ENCODE measurements around the gene RBP2. TPM values are rescaled to one million over a fixed set of nuclear protein-coding genes. Genes with fewer than 3 reads are reported as not detected.

The RBP2 gene
- total and polyA plus RNA-seq, 4 donors: 0.79 TPM; not detected in 3

DNA sequence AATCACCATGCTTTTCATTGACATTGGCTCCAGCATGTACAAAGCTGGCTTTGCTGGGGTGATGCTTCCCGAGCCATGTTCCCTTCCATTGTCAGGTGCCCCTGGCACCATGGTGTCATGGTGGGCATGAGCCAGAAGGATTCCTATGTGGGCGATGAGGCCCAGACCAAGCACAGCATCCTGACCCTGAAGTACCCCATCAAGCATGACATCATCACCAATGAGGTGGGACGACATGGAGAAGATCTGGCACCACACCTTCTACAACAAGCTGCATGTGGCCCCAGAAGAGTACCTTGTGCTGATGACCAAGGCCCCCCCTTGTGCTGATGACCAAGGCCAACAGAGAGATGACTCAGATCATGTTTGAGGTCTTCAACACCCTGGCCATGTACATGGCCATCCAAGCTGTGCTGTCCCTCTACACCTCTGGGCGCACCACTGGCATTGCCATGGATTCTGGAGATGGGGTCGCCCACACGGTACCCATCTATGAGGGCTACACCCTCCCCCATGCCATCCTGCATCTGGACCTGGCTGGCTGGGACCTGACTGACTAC lies 17.6 kb upstream of the RBP2 start:
- DNase-seq (ENCODE audit: low spot score): no peak
- 95% methylated on average over 6 of the region's 6 CpGs for WGBS
- no peak overlapping the region for H3K9ac ChIP-seq (ENCODE audit: low read depth in 1 of 2, low read length in 2 of 2)
- TF ChIP-seq FOXA1 (IDR thresholded peaks at IDR 0.05): no peak
- TF ChIP-seq, protein P1, sequence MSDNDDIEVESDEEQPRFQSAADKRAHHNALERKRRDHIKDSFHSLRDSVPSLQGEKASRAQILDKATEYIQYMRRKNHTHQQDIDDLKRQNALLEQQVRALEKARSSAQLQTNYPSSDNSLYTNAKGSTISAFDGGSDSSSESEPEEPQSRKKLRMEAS (IDR thresholded peaks at IDR 0.05): no peak
- TF ChIP-seq, protein P2, sequence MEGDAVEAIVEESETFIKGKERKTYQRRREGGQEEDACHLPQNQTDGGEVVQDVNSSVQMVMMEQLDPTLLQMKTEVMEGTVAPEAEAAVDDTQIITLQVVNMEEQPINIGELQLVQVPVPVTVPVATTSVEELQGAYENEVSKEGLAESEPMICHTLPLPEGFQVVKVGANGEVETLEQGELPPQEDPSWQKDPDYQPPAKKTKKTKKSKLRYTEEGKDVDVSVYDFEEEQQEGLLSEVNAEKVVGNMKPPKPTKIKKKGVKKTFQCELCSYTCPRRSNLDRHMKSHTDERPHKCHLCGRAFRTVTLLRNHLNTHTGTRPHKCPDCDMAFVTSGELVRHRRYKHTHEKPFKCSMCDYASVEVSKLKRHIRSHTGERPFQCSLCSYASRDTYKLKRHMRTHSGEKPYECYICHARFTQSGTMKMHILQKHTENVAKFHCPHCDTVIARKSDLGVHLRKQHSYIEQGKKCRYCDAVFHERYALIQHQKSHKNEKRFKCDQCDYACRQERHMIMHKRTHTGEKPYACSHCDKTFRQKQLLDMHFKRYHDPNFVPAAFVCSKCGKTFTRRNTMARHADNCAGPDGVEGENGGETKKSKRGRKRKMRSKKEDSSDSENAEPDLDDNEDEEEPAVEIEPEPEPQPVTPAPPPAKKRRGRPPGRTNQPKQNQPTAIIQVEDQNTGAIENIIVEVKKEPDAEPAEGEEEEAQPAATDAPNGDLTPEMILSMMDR (IDR thresholded peaks at IDR 0.05; ENCODE audit: low read depth, low read length, missing input control): no peak
- TF ChIP-seq FOXA2 (IDR thresholded peaks at IDR 0.05): no peak
- no peak for TF ChIP-seq EGR1 (IDR thresholded peaks at IDR 0.05; ENCODE audit: low read depth in 2 of 2)
- TF ChIP-seq RXRA (IDR thresholded peaks at IDR 0.05): no peak
- TF ChIP-seq, protein P3, sequence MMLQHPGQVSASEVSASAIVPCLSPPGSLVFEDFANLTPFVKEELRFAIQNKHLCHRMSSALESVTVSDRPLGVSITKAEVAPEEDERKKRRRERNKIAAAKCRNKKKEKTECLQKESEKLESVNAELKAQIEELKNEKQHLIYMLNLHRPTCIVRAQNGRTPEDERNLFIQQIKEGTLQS (IDR thresholded peaks at IDR 0.05): no peak
- no peak for TF ChIP-seq YY1 (IDR thresholded peaks at IDR 0.05)
- TF ChIP-seq, protein P4, sequence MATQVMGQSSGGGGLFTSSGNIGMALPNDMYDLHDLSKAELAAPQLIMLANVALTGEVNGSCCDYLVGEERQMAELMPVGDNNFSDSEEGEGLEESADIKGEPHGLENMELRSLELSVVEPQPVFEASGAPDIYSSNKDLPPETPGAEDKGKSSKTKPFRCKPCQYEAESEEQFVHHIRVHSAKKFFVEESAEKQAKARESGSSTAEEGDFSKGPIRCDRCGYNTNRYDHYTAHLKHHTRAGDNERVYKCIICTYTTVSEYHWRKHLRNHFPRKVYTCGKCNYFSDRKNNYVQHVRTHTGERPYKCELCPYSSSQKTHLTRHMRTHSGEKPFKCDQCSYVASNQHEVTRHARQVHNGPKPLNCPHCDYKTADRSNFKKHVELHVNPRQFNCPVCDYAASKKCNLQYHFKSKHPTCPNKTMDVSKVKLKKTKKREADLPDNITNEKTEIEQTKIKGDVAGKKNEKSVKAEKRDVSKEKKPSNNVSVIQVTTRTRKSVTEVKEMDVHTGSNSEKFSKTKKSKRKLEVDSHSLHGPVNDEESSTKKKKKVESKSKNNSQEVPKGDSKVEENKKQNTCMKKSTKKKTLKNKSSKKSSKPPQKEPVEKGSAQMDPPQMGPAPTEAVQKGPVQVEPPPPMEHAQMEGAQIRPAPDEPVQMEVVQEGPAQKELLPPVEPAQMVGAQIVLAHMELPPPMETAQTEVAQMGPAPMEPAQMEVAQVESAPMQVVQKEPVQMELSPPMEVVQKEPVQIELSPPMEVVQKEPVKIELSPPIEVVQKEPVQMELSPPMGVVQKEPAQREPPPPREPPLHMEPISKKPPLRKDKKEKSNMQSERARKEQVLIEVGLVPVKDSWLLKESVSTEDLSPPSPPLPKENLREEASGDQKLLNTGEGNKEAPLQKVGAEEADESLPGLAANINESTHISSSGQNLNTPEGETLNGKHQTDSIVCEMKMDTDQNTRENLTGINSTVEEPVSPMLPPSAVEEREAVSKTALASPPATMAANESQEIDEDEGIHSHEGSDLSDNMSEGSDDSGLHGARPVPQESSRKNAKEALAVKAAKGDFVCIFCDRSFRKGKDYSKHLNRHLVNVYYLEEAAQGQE (IDR thresholded peaks at IDR 0.05): no peak
- TF ChIP-seq, protein P5, sequence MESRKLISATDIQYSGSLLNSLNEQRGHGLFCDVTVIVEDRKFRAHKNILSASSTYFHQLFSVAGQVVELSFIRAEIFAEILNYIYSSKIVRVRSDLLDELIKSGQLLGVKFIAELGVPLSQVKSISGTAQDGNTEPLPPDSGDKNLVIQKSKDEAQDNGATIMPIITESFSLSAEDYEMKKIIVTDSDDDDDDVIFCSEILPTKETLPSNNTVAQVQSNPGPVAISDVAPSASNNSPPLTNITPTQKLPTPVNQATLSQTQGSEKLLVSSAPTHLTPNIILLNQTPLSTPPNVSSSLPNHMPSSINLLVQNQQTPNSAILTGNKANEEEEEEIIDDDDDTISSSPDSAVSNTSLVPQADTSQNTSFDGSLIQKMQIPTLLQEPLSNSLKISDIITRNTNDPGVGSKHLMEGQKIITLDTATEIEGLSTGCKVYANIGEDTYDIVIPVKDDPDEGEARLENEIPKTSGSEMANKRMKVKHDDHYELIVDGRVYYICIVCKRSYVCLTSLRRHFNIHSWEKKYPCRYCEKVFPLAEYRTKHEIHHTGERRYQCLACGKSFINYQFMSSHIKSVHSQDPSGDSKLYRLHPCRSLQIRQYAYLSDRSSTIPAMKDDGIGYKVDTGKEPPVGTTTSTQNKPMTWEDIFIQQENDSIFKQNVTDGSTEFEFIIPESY (IDR thresholded peaks at IDR 0.05): no peak
- no peak for TF ChIP-seq TAF1 (conservative IDR thresholded peaks at IDR 0.05)
- no peak for TF ChIP-seq HNF4G (IDR thresholded peaks at IDR 0.05)
- TF ChIP-seq GABPA (IDR thresholded peaks at IDR 0.05 in 1 of 2, conservative IDR thresholded peaks at IDR 0.05 in 1 of 2): no peak
- TF ChIP-seq NR2F2 (IDR thresholded peaks at IDR 0.05): no peak
- TF ChIP-seq RAD21 (IDR thresholded peaks at IDR 0.05): no peak
- H3K27ac ChIP-seq (ENCODE audit: low read depth in 1 of 2, low read length in 2 of 2): no peak overlapping the region
- peaks cover 0 to 4% (median 1%) of the 10 kb centered on the region in 4 donors for H3K36me3 ChIP-seq (ENCODE audit: control insufficient read depth in 4 of 4, insufficient read depth in 3 of 4, low read depth in 1 of 4, low read length in 3 of 4)
- no peaks in the 10 kb centered on the region for H3K4me1 ChIP-seq (ENCODE audit: control insufficient read depth in 4 of 4, insufficient read depth in 4 of 4, low read length in 3 of 4)
- no peaks in the 10 kb centered on the region for H3K27me3 ChIP-seq (ENCODE audit: control insufficient read depth in 4 of 4, insufficient read depth in 4 of 4, low read length in 3 of 4)
- no peak overlapping the region for H3K4me3 ChIP-seq (ENCODE audit: low read depth in 1 of 3, low read length in 3 of 3)
- H3K9me3 ChIP-seq (ENCODE audit: control insufficient read depth in 4 of 4, low read length in 3 of 4): no peaks in the 10 kb centered on the region

DNA sequence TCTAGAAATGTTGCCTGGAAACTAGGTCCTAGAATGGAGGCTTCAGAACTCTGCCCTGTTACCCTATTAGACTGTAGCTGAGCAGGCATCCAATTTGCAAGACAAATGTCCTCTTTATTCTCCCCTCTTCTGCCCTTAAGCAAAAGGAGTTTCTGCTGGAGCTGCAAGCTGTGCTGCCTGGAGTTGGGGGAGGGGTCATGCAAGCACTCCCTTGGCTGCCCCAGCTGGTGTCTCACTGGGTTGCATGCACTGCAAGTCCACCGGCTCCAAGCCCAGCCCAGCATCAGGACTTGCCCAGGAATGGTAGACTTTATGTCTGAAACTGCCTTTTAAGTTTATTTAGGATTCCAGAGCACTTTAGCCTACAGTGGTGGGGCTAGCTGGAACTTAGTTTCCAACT lies 15.7 kb upstream of the RBP2 start:
- Histone ChIP-seq H3K4me1 (ENCODE audit: control insufficient read depth in 4 of 4, insufficient read depth in 4 of 4, low read length in 3 of 4) (no peaks in the 10 kb centered on the region), H3K9me3 (ENCODE audit: control insufficient read depth in 4 of 4, low read length in 3 of 4) (peaks cover 0 to 2% (median 0%) of the 10 kb centered on the region in 4 donors), H3K4me3 (ENCODE audit: low read depth in 1 of 3, low read length in 3 of 3) (no peak overlapping the region), H3K36me3 (ENCODE audit: control insufficient read depth in 4 of 4, insufficient read depth in 3 of 4, low read depth in 1 of 4, low read length in 3 of 4) (peaks cover 0 to 4% (median 1%) of the 10 kb centered on the region in 4 donors), H3K27ac (ENCODE audit: low read depth in 1 of 2, low read length in 2 of 2) (no peak overlapping the region), H3K9ac (ENCODE audit: low read depth in 1 of 2, low read length in 2 of 2) (no peak overlapping the region), H3K27me3 (ENCODE audit: control insufficient read depth in 4 of 4, insufficient read depth in 4 of 4, low read length in 3 of 4) (no peaks in the 10 kb centered on the region)
- WGBS: 87% methylated on average over 1 of the region's 1 CpG
- no peak for TF ChIP-seq HNF4G (IDR thresholded peaks at IDR 0.05)
- TF ChIP-seq, protein P4 (IDR thresholded peaks at IDR 0.05): no peak
- no peak for TF ChIP-seq HNF4A (conservative IDR thresholded peaks at IDR 0.05)
- TF ChIP-seq FOXA1 (IDR thresholded peaks at IDR 0.05): no peak
- TF ChIP-seq, protein P5 (IDR thresholded peaks at IDR 0.05): no peak
- no peak for TF ChIP-seq JUND (IDR thresholded peaks at IDR 0.05)
- TF ChIP-seq TAF1 (conservative IDR thresholded peaks at IDR 0.05): no peak
- TF ChIP-seq, protein P1 (IDR thresholded peaks at IDR 0.05): no peak
- DNase-seq (ENCODE audit: low spot score): no peak
